Measurements from ENCODE around the gene ACOD1. TPM values are rescaled to one million over a fixed set of nuclear protein-coding genes. Genes with fewer than 3 reads are reported as not detected.
"Not testable (repeated sequence)": the region's sequence is repeated elsewhere in the genome, so short reads cannot be mapped to it uniquely, and the experiment has no call there.

ACOD1 gene
- total RNA-seq, 1 experiment from 2014 or later, result not detected

DNA sequence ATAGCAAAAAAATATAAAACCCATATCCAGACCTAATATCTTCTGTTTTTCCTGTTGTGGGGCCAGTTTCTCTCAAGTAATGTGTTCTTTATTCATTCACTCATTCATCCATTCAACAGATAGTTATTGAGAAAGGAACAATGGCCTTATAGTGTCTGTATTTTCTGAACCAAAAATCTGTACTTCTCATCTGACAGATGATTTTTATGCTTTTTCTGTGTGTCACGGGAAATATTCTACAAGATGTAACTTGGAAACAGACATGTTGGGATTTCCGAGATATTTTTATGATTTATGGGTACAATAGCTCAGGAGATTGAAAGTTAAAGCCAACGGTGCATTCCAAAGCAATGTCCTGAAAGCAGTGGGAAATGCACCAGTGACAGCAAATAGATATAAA is 5.7 kb downstream of the ACOD1 start:
- no peak for DNase-seq (ENCODE audit: low spot score)

DNA sequence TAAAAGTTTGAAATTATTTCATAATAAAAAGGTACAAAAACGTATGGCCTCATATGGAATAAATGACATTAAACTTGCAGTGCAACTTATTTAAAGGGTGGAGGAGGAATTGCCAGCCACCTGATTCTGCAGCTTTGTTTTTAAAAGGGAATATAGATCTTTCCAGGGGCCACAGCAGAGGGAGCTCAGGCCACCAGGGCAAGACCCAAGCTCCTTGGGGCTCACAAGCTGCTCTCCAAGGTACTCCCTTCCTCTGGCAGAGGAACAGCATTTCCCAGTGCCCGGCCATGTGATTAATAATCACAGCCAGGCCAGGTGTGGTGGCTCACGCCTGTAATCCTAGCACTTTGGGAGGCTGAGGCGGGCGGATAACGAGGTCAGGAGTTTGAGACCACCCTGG is 6.2 kb downstream of the ACOD1 start:
- DNase-seq (ENCODE audit: low spot score), result no peak

DNA sequence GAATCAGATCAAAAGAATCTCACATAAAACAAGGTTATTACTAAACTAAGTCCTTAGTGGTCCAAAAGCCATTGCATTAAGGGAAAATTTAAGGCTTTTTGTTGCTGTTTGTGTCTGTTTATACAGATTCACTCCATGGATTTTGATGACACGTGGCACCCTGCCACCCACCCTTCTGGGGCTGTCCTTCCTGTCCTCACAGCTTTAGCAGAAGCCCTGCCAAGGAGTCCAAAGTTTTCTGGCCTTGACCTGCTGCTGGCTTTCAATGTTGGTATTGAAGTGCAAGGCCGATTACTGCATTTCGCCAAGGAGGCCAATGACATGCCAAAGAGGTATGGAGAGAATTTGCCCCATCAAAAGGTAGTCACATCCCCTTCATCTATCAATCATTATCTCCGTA is 6.9 kb downstream of the ACOD1 start:
- DNase-seq (ENCODE audit: low spot score), result no peak

GRCh38 chr13:76955661-76956060 is 7.3 kb downstream of the ACOD1 start:
- DNase-seq (ENCODE audit: low spot score), result no peak

GRCh38 chr13:76958841-76959432 is 10.6 kb downstream of the ACOD1 start:
- no peak for DNase-seq (ENCODE audit: low spot score)

- not testable (repeated sequence) for DNase-seq (ENCODE audit: low spot score)
Observed at GRCh38 chr13:76959734-76960133, 11.4 kb downstream of the ACOD1 start.

DNA sequence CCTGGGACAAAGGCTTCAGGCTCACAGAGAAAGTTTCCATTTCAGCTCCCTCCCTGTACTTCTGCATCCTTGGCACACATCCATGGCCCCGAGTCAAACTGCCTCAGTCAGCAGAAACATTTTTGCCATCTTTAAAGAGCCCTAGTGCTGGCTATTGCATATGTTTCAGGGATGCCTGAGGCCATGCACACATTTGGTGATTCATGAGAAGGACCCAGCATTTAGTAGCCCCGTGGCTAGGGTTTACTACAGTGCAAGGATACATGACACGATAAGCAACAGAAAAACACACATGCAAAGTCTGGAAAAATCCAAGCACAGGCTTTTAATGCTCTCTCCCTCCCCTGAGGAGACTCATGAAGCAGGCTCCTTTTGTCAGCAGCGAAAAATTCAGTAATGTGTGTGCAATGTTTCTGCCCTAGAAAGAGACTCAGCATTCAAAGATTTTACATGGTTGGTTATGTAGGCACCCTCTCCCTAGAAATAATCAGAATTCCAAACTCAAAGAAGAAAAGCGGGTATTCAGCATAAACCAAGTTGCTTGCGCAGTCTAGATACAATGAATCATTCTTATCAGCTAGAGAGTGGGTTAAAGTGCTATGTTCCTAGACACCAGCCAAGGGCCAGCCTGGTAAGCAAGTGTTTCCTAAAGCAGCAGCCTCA is 17.6 kb downstream of the ACOD1 start:
- no peak for DNase-seq (ENCODE audit: low spot score)

- DNase-seq (ENCODE audit: low spot score), result no peak
Observed at GRCh38 chr13:76967031-76967430, 18.7 kb downstream of the ACOD1 start.

DNA sequence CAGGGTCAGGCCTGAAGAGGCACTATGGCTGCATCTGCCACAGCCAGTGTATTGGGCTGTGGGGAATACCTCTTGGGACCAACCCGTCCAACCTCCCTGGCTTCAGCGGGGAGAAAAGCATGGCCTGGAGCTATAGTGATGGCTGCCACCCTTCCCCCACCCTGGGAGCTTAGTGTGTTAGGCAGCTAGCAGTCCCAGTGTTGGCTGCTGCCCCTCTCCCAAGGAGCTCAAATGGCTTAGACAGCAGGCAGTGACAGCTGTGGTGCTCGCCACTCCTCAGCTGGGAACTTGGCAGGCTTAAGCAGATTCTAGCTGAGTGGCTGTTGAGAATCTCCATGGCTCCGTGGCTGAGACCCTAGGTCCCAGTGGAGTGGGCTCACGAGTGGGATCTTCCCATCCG is 19.7 kb downstream of the ACOD1 start:
- no peak for DNase-seq (ENCODE audit: low spot score)

DNA sequence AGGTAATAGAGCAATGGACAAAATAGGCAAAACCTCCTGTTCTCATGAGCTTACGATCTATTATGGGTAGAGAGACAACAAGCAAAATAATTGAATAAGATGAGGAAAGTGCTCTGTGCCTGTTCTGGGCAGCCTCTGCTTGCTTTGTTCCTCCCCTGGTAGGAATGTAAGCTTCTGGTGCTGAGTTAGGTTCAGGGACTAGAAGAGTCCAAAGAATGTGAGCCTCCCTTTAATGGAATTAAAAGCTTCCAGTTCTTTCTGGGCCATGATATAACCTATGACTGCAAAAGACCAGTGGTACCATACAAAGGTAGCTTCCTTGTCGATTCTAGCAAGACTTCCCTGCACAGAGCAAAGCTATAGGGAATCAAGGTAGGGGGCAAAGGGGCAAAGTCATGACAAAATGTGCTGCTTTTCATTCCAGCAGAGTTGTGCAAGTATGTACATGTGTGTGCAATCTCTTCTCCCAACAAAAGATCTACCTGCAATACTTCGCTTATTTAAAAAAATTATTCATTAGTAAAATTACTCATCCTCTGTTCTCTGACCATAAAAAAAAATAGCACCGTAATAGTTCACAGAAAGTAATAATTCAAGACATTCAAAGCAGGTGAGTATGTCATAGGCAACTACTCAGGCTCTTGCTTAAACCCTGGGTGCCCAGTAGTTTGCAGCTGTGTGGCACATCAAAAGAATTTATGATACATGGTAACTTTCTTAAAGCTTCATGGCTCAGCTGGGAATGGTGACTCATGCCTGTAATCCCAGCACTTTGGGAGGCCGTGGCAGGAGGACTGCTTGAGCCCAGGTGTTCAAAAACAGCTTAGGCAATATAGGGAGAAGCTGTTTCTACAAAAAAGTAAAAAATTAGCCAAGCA is 21.4 kb downstream of the ACOD1 start:
- DNase-seq (ENCODE audit: low spot score), result no peak

- DNase-seq (ENCODE audit: low spot score), result no peak
Observed at GRCh38 chr13:76971215-76971614, 22.9 kb downstream of the ACOD1 start.

DNA sequence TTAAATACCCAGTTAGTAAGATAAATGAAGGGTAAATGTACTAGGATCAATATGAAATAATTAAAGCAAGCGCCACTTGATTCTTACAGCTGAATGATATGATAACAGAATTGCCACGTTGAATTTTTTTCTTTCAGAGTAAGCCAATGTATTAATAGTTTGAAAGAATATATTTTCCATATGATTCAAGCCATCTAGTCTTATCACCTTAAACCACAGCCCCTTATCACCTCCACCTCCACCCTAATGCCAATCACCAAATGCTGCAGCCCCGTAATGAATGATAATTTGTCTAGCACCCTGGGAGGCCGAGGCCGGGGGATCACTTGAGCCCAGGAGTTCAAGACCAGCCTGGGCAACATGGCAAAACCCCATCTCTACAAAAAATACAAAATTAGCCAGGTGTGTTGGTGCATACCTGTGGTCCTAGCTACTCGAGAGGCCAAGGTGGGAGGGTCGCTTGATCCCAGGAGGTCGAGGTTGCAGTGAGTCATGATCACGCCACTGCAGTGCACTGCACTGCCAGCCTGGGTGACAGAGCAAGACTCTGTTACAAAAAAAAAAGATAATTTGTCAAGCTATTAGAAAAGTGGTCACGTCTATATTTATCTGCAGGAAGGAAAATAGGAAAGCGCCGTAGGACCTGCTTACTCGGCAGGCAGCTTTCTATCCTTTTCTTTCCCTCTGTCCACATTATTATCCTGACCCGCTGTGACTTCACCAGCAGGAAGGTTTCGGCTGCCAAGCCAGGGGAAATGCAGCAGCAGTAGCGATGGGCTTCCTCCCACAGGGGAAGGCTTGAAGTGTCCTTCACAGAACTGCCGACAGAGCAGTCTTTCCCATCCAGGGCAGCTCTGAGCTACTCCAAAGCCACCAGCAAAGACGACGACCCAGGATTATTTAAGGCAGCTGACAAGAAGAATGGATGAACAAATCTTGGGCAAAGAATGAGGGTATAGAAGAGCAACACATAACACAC is 23.8 kb downstream of the ACOD1 start:
- DNase-seq (ENCODE audit: low spot score), result no peak

DNA sequence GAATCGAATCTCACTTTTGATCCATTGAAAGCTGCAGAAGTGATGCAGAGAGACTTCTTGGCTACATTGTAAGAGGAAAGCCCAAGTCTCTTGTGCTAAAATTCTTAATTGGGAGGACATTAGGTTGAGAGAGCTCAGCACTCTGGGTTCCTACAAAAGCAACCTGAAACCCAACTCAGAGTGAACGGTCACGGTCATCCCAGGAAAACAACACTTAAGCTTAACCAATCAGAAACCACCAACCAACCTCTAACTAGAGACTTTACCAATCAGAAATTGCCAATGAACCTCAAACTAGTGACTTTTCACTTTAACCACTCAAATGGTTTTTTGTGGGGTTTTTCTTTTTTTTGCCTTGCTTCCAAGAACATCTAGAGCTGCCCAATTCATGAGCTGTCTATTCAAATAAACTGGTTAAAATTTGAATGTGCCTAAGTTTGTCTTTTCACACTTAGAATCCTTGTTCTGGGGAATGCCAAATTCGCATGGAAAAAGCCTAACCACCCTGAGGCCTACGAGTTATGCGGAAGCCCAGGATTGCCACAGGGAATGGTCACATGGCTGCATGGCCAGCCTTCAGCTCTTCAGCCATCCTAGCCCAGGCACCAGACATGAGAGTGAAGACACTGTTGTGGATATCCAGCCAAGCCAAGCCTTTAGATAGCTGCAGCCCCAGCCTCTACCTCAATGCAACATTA is 25.8 kb downstream of the ACOD1 start:
- no peak for DNase-seq (ENCODE audit: low spot score)

DNA sequence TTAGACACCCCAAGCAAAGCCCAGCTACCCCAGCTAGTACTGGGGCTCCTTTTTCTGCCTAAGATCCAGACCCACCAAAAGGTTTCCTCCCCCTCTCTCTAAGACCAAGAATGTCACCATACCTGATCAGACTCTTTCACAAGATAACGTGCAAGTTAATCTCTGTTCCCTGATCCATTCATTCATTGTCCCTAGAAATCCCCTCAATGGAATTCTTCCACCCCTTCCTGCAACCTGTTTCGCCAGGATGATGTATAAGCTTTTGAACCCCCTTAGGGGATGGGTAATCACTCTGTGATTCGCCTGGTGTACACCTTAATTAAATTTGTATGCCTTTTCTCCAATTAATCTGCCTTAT is 26.3 kb downstream of the ACOD1 start:
- DNase-seq (ENCODE audit: low spot score), result no peak

DNA sequence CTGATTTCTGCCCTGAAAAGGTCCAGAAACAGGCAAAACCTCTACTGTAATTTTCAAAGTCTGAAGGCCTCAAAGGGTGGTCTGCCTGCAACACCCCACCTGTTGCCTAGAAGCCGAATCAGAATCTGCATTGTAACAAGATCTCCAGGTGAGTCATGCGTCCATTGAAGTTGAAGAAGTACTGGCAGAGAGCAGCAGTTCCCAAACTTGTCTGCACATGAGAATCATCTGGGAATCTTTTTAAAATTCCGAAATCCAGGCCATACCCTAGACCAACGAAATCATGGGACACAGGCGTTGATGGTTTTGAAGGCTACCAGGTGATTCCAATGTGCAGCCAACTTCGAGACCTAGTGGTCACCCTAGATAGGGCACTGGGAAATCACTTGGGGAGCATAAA is 27.6 kb downstream of the ACOD1 start:
- DNase-seq (ENCODE audit: low spot score), result no peak

GRCh38 chr13:76976490-76976889 is 28.2 kb downstream of the ACOD1 start:
- DNase-seq (ENCODE audit: low spot score), result no peak

- no peak for DNase-seq (ENCODE audit: low spot score)
Observed at GRCh38 chr13:76976929-76977328, 28.6 kb downstream of the ACOD1 start.

DNA sequence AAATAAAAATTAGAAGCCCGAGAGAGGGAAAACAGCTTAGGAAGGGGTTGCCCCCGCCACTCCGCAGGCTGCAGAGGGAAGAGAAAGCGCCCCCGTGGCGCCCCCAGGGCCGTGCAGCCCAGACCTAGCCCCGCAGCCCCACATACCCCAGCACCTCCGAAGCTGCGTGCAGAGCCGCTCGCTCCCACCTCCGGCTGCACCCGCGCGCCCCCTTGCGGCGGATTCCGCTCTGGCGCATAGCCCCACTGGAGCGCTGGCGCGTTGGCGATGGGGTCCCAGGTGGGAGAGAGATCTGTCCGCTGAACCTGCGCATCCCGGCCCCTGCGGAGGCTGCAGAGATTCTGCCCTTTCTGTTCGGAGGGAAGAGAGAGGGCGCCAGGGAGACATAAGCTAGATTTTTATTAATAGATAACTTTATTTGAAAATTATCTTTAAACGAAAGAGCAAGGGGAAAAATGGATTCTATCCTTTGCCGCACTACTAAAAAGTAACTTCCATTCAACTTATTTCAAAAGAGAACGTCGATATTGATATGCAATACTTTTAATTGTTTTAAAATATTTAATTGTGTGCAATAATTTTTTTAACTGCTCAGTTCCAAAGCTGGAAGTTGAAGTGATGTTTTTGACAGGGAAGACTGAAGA is 31.9 kb downstream of the ACOD1 start:
- DNase-seq (ENCODE audit: low spot score), result peak; percentile 61

GRCh38 chr13:76982061-76982460 is 33.8 kb downstream of the ACOD1 start:
- no peak for DNase-seq (ENCODE audit: low spot score)

- DNase-seq (ENCODE audit: low spot score), result no peak
Observed at GRCh38 chr13:76983676-76984075, 35.4 kb downstream of the ACOD1 start.

DNA sequence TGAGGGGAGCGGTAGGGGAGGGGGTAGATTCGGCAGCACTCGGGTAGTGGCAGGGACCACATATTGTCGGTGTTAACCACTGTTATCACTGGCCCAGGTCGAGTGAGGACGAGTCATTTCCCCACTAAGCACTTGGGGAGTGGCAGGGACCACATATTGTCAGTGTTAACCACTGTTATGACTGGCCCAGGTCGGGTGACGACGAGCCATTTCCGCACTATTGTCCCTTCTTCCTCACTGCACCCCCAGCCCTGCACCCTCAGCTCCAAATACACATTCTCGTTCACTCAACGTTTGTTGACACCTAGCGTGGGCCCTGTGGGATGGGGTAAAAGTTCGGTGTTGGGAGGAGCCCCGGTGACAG is 43.1 kb downstream of the ACOD1 start:
- DNase-seq (ENCODE audit: low spot score), result no peak
